GM10248 (cell line): ENCODE results near the gene STK24.

Source experiments
- CTCF ChIA-PET: fragments of 300-600 bp; sonication (Branson Sonifier 250); formaldehyde crosslinking; extraction: SDS; loops from one replicate; lab custom pipeline; 2021; ENCODE audit warnings: antibody characterized with exemption; lab: Yijun Ruan, JAX
- POLR2A ChIA-PET: fragments of 350-650 bp; sonication (Branson Sonifier 250); formaldehyde crosslinking; extraction: SDS; loops from one replicate; lab custom pipeline; 2020; ENCODE audit warnings: antibody characterized with exemption; lab: Yijun Ruan, JAX
- DNase-seq: peaks from one replicate; pipeline ENCODE4 v3.0.0; 2012; ENCODE audit errors: extremely low spot score
- TF ChIP-seq, protein P1 (sequence below): IDR thresholded peaks from 2 replicates; pipeline ENCODE4 v1.5.1; 2012; ENCODE audit warnings: mild to moderate bottlenecking, low read depth; ENCODE audit errors: extremely low read depth, missing control alignments, control extremely low read depth

Gene STK24

DNA sequence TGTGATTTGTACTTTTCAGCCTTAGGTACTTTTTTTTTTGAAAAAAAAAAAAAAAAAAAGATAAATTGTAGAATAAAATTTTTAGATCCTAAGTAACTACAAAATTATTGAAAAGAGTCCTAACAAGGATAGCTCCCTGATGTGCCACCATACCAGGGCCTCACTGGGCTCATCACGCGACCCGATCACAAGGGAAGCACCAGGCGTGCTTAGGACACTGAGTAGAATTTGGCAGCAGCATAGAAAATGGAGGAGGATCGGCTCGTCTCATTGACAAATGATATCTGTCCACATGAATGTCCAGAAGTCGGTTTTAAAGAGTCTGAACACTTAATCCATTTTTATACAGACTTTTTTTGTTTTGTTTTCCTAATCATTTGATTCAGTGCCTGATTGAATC lies 179.0 kb downstream of the STK24 start:
- ChIA-PET POLR2A (no interaction called here), CTCF (no interaction called here)
- TF ChIP-seq, protein P1, sequence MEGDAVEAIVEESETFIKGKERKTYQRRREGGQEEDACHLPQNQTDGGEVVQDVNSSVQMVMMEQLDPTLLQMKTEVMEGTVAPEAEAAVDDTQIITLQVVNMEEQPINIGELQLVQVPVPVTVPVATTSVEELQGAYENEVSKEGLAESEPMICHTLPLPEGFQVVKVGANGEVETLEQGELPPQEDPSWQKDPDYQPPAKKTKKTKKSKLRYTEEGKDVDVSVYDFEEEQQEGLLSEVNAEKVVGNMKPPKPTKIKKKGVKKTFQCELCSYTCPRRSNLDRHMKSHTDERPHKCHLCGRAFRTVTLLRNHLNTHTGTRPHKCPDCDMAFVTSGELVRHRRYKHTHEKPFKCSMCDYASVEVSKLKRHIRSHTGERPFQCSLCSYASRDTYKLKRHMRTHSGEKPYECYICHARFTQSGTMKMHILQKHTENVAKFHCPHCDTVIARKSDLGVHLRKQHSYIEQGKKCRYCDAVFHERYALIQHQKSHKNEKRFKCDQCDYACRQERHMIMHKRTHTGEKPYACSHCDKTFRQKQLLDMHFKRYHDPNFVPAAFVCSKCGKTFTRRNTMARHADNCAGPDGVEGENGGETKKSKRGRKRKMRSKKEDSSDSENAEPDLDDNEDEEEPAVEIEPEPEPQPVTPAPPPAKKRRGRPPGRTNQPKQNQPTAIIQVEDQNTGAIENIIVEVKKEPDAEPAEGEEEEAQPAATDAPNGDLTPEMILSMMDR, result no peak
- DNase-seq, result no peak

DNA sequence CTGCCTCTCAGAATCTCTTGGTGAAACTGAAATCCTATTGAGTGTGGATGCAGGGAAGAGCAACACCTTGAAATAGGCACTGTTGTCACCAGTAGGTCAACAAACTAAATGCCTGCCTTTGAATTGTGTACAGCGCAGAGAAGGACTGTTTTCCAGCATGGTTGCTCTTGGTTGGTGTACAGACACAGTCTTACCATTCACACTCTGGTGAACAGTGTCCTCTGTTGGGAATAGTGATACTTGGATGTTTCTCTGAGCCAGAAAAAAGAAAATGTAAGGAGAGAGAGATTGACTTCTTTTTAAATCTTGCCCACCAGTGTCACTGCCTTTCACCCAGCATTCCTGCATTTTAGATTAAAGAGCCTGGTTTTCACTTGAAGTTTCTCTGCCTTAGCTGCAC lies 179.7 kb downstream of the STK24 start:
- DNase-seq, result no peak
- ChIA-PET POLR2A (no interaction called here), CTCF (no interaction called here)
- TF ChIP-seq, protein P1, result no peak

DNA sequence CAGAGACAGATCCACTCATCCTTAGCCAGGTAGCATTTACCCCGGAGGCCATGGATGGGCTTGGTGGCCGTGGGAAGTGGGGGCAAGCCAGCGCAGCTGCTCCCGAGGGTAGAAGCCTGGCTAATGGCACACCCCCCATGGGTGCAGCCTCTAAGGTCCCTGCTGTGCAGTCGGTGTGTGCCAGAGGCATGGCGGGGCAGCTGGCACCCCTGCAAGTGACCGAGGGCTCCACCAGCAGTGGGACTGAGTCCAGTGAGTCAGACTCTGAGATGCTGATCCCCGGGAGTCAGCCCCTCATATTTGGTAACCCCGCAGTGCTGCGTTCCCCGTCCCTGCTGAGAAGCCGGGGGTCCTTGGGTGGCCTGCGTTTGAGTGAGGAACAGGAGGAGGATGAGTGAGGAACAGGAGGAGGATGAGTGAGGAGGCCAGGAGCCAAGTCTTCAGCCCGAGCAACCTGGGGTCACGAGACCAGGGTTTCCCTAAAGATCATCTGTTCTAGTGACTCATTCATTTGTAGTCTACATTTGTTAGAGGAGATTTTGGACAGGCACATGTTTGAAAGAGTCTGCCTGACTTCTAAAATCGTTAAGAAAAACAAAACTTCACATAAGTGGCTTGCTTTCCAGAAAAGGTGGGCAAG lies 180.7 kb downstream of the STK24 start:
- ChIA-PET CTCF (no interaction called here), POLR2A (no interaction called here)
- TF ChIP-seq, protein P1, result no peak
- no peak for DNase-seq
